HCT116 (cell line): ENCODE measurements around the gene HILPDA.
"Not testable (repeated sequence)": the region's sequence is repeated elsewhere in the genome, so short reads cannot be mapped to it uniquely, and the experiment has no call there.

Source experiments
- JUND ChIP-seq: IDR thresholded peaks from 2 replicates; pipeline ENCODE4 v1.6.1; 2012
- POLR2A ChIP-seq: IDR thresholded peaks from 2 replicates; pipeline ENCODE4 v1.7.0; 2011; ENCODE audit warnings: borderline replicate concordance; ENCODE audit not compliant: insufficient read depth, insufficient read length; ENCODE audit errors: extremely low read depth
- SRF ChIP-seq: IDR thresholded peaks from 2 replicates; pipeline ENCODE4 v1.6.1; 2012; ENCODE audit warnings: low read depth
- TF ChIP-seq, protein P1 (sequence below), 3 experiments: fragments of 200-600 bp in 1 of 3; sonication (generic) in 1 of 3; IDR thresholded peaks in 2 of 3; conservative IDR thresholded peaks in 1 of 3; 2 replicates each; pipeline ENCODE4 v1.5.1; 2012 to 2017; ENCODE audit warnings: low read depth in 2 of 3, low read length in 2 of 3, antibody characterized with exemption in 1 of 3, borderline replicate concordance in 1 of 3, control low read depth in 1 of 3, mild to moderate bottlenecking in 1 of 3, mixed read lengths in 1 of 3, mixed run types in 1 of 3, moderate library complexity in 1 of 3; ENCODE audit not compliant: insufficient read depth in 1 of 3

DNA sequence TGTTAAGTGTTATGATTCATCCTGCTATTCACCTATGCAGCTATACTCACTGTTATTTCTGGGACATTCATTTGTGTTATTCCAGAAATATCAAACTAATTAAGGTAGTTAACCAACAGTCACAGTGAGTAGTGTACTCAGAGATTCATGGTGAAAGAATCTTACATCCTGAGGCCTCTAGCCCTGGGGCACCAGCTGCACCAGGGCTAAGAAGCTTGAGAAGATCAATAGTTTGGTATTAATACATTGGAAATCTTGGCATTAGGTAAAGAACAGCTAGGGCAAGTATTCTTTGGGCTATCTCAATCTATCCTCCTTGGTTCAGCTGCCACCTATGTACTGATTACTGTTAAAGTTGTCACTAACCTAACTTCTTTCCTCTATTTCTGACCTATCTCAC lies 11.2 kb downstream of the HILPDA start:
- not testable (repeated sequence) for TF ChIP-seq POLR2A, JUND, SRF
- TF ChIP-seq, protein P1, sequence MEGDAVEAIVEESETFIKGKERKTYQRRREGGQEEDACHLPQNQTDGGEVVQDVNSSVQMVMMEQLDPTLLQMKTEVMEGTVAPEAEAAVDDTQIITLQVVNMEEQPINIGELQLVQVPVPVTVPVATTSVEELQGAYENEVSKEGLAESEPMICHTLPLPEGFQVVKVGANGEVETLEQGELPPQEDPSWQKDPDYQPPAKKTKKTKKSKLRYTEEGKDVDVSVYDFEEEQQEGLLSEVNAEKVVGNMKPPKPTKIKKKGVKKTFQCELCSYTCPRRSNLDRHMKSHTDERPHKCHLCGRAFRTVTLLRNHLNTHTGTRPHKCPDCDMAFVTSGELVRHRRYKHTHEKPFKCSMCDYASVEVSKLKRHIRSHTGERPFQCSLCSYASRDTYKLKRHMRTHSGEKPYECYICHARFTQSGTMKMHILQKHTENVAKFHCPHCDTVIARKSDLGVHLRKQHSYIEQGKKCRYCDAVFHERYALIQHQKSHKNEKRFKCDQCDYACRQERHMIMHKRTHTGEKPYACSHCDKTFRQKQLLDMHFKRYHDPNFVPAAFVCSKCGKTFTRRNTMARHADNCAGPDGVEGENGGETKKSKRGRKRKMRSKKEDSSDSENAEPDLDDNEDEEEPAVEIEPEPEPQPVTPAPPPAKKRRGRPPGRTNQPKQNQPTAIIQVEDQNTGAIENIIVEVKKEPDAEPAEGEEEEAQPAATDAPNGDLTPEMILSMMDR (IDR thresholded peaks at IDR 0.05 in 2 of 3, conservative IDR thresholded peaks at IDR 0.05 in 1 of 3; ENCODE audit: borderline replicate concordance in 1 of 3, insufficient read depth in 1 of 3, low read depth in 2 of 3, low read length in 2 of 3), result not testable (repeated sequence)
